ENCODE measurements around the gene GUCY2F.

GRCh38 chrX:109347632-109348031 lies 134.3 kb downstream of the GUCY2F start:
- TF ChIP-seq CTCF (IDR thresholded peaks at IDR 0.05) (no peak), POLR2A (IDR thresholded peaks at IDR 0.05) (no peak)
